Measurements from ENCODE around the gene MTARC1.
A peak's percentile ranks its signal among the peaks of the same experiment; 100 is the strongest.

Gene MTARC1

GRCh38 chr1:220786337-220787068 lies at the start of gene MTARC1:
Gene MTARC1, plus strand, starts transcription at chr1:220786913. Its CDS starts 32 bp downstream, at chr1:220786945.
- DNase-seq = peak; percentile 39

- no peak for DNase-seq
Measured at GRCh38 chr1:220741349-220741748, 45.4 kb upstream of the MTARC1 start.

- DNase-seq = no peak
Measured at GRCh38 chr1:220741825-220742224, 44.9 kb upstream of the MTARC1 start.

GRCh38 chr1:220742520-220742919 lies 44.2 kb upstream of the MTARC1 start:
- no peak for DNase-seq

GRCh38 chr1:220746851-220747250 lies 39.9 kb upstream of the MTARC1 start:
- no peak for DNase-seq

GRCh38 chr1:220747437-220748088 lies 39.1 kb upstream of the MTARC1 start:
- DNase-seq = no peak

GRCh38 chr1:220748089-220748934 lies 38.4 kb upstream of the MTARC1 start, which contains the start of gene MTARC2:
Gene MTARC2, plus strand, starts transcription at chr1:220748322. Its CDS starts 210 bp downstream, at chr1:220748532.
- DNase-seq = peak; percentile 40

GRCh38 chr1:220748936-220749335 lies 37.8 kb upstream of the MTARC1 start:
- no peak for DNase-seq

GRCh38 chr1:220750131-220750515 lies 36.6 kb upstream of the MTARC1 start:
- DNase-seq = no peak

- no peak for DNase-seq
Measured at GRCh38 chr1:220751111-220751510, 35.6 kb upstream of the MTARC1 start.

- no peak for DNase-seq
Measured at GRCh38 chr1:220754212-220754917, 32.3 kb upstream of the MTARC1 start.

GRCh38 chr1:220754918-220755295 lies 31.8 kb upstream of the MTARC1 start:
- no peak for DNase-seq

GRCh38 chr1:220755309-220755708 lies 31.4 kb upstream of the MTARC1 start:
- no peak for DNase-seq

GRCh38 chr1:220757441-220757840 lies 29.3 kb upstream of the MTARC1 start:
- peak; percentile 6 for DNase-seq

GRCh38 chr1:220759147-220759546 lies 27.6 kb upstream of the MTARC1 start:
- DNase-seq = no peak

- no peak for DNase-seq
Measured at GRCh38 chr1:220761688-220762427, 24.9 kb upstream of the MTARC1 start.

GRCh38 chr1:220764757-220765156 lies 22.0 kb upstream of the MTARC1 start:
- DNase-seq = no peak

GRCh38 chr1:220767312-220768125 lies 19.2 kb upstream of the MTARC1 start:
- no peak for DNase-seq

- DNase-seq = peak; percentile 35
Measured at GRCh38 chr1:220768126-220768601, 18.5 kb upstream of the MTARC1 start.

GRCh38 chr1:220769205-220769604 lies 17.5 kb upstream of the MTARC1 start:
- DNase-seq = no peak

All from inflammatory macrophage treated with lipopolysaccharide for 4 hours (primary cell).